Subcutaneous adipose tissue (tissue), 4 donors: ENCODE data around the gene NEURL2. TPM values are rescaled to one million over a fixed set of nuclear protein-coding genes. Genes with fewer than 3 reads are reported as not detected.

Experiments used
- total RNA-seq, 4 donors: library from RNA; depleted of rRNA; stranded (reverse); fragments of >200 nt; gene quantifications; one replicate each; pipeline ENCODE4 v1.1.0, GENCODE V29; 2016
- TF ChIP-seq, protein P1 (sequence below): fragments of 450-650 bp; IDR thresholded peaks from one replicate; pipeline ENCODE4 v1.5.1; 2016; ENCODE audit warnings: low read depth, mild to moderate bottlenecking, control low read depth, antibody characterized with exemption, moderate library complexity

The NEURL2 gene
- total RNA-seq, 4 donors from 2014 or later: 2.3 to 15.1 (median 10.0) TPM

DNA sequence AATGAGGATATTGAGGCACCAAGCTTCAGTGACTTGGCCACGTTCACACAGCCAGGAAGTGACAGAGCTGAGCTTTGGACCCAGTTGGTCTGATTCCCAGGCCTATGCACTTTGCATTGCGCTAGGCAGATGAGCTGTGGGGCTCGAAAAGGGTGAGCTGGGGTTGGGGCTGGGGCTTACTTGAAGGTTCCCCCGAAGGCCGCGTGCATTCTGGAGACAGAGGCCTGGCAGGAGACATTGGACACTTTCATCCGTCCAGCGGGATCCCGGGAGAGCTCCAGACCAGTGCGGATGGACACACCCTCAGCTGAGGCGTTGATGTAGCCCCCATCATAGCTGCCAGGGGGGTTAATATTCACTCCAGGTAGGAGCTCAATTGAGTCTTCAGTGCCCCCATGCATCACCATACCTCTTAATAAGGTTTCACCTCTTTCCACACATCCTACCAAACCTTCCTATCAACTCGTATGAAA lies 18.4 kb upstream of the NEURL2 start:
- TF ChIP-seq, protein P1, sequence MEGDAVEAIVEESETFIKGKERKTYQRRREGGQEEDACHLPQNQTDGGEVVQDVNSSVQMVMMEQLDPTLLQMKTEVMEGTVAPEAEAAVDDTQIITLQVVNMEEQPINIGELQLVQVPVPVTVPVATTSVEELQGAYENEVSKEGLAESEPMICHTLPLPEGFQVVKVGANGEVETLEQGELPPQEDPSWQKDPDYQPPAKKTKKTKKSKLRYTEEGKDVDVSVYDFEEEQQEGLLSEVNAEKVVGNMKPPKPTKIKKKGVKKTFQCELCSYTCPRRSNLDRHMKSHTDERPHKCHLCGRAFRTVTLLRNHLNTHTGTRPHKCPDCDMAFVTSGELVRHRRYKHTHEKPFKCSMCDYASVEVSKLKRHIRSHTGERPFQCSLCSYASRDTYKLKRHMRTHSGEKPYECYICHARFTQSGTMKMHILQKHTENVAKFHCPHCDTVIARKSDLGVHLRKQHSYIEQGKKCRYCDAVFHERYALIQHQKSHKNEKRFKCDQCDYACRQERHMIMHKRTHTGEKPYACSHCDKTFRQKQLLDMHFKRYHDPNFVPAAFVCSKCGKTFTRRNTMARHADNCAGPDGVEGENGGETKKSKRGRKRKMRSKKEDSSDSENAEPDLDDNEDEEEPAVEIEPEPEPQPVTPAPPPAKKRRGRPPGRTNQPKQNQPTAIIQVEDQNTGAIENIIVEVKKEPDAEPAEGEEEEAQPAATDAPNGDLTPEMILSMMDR: no peak

DNA sequence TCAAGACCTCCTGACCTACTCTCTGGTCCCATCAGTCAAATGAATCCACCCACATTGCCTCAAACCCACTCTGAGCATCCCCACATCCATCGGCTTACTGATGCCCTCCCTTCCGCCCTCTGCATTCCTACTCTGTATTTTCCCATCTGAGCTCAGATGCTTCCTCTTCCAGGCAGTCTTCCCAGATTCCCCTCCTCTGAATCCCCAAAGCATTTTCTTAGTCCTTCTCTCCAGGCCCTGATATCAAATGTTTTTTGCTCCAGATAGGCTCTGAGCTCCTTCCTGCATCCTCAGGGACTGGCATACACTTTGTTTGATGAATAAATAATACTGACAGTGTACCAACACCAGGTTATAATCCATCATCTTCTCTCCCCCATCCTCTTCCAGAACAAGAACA lies 17.1 kb upstream of the NEURL2 start:
- TF ChIP-seq, protein P1: no peak

DNA sequence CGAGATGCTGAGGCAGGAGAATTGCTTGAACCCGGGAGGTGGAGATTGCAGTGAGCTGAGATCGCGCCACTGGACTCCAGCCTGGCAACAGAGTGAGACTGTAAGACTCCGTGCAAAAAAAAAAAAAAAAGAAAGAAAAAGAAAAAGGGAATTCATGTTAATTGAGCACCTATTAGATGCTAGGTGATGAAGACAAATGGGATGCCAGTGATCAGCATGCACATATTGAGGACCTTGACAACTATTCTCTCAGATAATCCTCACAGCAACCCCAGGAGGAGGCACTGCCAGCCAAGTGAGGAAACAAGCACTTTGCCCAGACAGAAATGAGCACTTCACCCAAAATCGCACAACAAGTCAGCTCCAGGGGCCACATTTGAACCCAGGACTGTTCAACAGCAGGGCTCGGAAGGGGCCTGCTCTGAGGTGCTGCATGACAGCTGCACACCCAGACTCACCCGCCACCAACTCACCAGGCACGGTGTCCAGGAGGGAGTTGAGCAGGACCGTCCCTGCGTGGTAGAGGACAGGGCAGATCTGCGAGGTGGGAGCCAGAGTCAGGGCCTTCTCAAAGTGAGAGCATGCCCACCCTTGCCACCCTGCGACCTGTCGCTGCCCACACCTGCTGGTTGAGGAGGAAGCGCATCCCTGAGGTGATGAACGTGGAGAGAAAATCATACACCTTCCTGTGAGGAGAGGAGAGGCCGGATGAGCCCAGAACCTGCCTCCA lies 16.4 kb upstream of the NEURL2 start:
- TF ChIP-seq, protein P1: no peak

DNA sequence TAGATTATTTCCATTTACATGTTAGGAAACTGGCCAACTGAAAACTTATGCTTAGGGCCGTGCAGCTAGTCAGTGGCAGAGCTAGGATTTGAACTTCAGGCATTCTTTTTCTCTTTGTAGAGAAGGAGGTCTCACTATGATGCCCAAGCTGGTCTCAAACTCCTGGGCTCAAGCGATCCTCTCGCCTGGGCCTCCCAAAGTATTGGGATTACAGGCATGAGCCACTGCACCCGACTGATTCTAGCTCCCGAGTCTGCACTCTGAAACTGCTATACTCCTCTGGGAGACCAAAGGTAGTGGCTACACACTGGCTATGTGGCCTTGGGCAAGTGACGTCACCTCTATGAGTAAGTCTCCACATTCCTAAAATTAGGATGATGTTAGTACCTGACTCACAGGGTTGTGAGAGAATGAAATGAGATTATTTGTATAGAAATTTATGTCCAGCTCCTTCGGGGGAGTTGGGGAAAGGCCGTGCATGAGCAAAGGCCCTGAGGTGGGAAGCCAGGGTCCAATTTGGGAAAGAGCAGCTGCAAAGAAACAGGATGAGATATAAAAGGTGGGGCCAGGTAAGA lies 14.6 kb upstream of the NEURL2 start:
- TF ChIP-seq, protein P1: no peak

DNA sequence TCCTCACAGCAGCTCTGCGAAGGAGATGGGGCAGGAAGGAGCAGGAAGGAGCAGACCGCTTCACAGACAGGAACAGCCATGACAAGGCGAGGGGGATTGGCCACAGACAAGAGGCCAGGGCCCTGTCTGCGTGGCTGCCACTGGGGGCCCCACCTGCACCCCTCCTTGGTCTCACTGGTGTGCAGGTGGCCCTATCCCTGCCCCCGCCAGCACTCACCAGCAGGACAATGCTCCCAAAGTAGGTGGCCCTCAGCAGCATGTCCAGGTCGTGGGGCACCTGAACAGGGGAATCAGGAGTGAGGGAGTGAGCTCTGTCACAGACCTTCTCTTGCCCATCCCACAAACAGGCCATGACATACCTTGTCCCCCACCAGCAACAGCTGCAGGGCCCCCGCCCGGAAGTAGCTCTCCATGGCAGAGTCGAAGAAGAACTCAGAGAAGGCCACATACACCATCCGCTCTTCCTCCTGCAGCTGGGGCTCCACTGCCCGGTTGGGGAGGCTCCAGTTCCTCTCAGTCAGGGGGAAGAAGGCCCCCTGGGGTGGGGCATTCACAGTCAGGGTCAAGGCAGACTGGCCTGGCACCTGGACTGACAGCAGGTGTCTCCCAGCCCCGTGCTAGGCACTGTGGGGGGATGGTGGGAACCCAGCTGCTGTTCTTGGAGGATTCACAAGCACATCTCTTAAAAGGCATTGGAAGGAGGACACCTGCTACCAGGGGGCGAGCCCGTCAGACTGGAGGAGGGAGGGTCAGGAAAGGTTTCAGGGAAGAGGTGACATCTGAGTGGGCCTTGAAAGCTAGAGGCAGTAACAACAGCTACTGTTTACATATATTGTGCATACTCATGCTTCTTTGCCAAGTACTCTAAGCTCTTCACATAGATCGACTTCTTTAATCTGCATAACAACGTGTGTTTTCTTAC lies 13.8 kb upstream of the NEURL2 start:
- TF ChIP-seq, protein P1: no peak

DNA sequence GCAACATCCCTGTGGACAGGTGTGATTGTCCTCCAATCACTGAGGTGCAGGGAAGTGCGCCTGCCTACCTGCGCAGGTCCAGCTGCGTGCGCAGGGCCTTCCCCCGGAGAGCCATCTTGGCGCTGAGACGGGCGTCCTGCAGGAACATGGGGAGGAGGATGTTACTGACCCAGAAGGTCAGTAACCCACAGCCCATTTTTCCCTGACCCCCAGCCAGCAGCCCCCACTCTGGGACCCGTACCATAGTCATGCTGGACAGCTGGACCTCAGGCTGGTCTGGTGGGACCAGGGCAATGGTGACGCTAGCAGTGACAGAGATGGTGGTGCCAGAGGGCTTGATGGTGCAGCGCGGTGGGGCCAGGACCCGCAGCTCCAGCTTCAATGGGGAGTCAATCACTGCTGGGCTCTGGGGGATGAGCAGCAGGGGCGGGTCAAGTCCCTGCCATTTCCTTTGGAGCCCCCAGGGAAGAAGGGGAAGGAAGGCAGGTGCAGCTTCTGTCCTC lies 11.2 kb upstream of the NEURL2 start:
- TF ChIP-seq, protein P1: no peak
